SKM-1 (cell line): ENCODE data around the gene OR6Q1.

Source experiments
- DNase-seq: peaks from one replicate; lab custom pipeline; 2025; ENCODE audit not compliant: unreplicated experiment; lab: John Stamatoyannopoulos, UW

Gene OR6Q1

DNA sequence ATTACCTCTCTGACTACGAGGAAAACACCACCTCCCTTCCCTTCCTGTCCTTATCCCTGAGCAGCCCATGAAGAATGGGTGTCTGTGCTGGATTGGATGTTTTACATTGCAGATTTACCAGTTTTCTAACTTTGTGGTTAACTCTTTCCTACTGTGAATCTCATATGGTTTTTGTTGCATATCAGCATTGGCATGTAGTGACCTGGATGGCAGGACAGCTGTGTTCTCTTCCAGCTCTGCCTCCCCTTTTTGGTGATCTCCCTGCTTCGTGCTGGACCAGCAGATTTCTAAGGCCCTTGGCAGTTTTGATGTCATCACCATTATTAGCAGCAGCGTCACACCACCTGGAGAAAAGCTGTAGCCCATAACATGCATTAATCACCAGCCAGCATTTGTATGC lies 26.7 kb downstream of the OR6Q1 start:
- DNase-seq, result no peak

DNA sequence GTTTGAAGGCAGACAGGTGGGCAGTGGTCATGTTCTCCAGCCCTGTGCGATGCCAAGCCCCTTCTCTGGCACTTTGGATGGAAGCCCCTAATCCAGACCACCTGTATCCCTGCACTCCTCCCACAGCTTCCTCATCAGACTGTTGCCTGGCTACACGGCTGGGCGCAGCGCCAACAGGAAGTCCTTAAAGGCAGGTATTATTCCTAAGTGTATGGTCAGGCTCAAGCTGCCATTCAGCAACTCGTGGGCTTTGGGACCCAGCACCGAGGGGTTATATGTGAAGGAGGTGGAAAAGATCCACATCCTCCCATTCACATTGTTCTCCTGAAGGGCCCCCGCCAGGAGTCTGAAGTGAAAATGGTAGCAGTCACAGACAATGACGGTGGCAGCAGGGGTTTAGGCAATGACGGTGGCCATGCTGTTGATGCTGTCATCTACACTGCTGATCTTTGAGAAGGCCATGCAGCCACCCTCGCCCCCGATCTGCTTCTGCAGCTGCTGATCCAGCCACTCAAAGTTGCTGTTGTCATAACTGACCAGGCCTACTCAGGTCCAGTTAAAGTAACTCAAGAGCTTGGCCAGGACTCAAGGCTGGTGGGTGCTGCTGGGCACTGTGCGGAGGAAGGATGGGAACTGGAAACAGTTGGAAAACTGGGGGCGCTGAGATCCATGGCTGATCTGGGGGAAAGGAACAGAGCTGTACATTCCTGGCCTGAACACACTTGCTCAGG lies 27.7 kb downstream of the OR6Q1 start:
- no peak for DNase-seq

DNA sequence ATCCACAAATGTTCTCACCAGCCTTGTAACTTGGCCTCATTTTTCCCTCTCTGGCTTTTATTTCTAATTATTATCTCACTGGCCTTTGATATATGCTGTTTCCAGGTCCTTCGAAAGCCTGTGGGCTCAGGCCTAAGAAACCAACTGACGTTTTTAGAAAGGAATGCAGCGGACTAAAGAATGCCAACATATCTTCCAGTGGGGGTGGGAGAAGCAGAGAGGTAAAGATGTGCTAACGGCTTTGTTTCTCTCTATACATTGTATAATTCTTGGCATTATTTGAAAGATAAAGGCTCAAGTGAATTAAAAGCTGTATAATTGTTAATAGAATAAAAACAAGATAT lies 28.2 kb downstream of the OR6Q1 start:
- DNase-seq, result no peak

DNA sequence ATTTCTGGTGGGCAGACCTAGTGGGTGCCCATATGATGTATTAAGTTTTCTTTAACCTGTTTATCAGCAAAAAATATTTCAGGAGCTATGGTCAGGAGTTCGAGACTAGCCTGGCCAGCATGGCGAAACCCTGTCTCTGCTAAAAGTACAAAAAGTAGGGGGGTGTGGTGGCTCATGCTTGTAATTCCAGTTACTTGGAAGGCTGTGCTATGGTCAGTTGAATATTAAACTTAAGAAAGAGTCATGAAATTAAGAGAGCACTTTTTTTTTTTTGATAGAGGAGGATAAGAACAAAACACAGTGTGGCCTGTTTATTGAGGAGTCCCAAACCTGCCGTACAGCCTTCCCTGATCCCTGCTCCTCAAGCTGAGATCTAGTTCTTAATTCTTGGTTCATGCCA lies 29.8 kb downstream of the OR6Q1 start:
- no peak for DNase-seq

DNA sequence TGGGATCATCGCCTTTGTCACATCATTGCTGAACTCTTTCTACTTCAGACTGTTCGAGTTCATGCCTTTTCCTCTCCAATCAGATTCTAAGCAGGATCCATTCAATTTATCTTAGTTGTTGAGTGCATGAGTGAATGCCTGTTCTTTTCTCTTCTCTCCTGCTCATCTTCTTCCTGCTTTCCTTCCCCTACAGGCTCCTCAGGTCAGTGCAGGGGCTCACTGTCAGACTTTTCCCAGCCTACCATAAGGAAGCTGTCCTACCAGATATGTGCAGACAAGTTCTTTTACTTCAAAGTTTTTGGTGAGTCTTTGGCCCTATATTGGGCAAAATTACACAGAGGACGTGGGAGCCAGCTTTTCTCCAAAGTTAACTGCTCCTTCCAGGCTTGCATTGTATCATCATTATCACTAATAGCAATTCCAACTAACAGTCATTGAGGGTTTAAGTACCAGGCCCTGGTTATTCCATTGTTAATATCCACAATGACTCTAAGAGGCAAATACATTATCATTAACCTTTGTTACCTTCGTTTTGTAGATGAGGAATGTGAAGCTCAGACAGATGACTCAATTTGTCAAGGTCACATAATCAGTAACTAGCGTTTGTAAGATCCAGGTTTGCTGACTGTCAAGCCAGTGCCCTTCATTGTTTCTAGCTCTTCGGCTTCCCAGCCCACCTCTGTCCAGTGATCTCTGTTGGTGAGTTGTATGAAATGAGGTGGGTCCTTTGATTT lies 30.4 kb downstream of the OR6Q1 start:
- DNase-seq, result no peak

DNA sequence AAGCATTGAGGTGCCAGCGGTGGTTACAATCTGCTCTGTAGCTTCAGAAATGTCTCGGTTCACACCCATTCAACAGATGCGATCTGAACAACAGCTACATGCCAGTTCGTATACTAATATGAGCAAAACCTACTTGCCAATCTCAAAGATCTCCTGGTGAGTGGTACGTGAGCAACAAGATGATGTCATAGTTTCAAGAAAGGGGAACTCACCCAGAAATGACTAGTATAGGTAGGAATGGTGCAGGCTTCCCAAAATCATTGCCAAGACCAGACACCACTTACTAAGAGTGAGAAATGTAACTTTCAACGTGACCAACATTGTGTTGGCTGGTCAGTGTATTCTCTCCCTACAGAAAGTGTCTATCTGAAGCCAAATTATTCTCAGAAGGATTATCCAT lies 31.1 kb downstream of the OR6Q1 start:
- DNase-seq, result no peak

DNA sequence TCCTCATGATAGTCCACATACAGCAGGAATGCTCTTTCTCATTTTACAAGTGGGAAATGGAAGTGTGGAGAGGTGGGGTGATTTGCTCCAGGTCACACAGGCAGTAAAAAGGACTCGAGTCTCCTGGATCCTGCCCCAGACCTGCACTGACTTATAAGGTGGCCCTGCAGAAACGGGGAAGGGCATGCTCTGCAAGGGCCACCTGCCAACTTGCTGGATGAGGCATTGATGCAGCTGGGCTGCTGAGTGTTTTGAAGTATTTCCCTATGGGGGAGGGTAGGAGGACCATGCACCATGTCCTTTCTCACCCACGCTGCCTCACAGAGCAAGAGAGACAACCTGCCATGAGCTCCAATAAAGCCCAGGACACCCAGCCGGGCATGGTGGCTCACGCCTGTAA lies 36.9 kb downstream of the OR6Q1 start:
- no peak for DNase-seq

DNA sequence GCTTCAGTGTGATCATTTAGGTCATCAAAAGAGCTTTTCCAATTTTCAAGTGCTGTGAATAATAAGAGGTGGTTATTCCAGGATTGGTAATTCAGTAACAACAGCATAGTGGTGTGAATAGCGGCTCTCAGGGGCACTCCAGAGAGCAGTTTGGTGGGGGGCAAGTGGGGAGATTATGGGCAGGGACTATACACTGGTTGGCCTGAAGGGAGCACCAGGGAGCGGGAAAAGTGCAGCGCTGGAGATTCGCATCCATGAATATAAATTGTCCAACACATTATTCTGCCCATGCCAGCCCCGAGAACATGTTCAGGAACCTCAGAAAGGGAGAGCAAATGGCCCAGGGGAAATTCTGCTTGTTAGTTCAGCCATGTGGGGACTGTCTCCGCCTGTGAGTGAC lies 37.9 kb downstream of the OR6Q1 start:
- DNase-seq, result no peak

DNA sequence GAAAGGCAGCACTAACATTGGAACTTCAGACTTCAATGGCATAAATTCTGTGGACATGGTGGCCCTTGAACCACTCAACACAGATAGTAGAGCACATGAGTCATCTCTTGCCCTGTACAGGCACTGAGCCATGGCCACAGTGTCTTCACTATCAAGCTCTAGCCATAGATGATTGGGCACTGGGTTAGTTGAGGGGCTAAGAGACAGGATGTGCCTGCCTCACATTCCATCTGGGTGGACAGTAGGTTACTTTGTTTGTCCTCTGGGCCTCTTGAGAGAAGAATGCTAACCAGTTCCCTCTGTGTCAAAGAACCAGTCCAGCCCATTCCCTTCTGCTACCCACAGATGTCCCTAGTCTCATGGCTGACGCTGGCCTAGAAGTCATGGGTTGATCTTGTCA lies 39.8 kb downstream of the OR6Q1 start:
- DNase-seq, result no peak

DNA sequence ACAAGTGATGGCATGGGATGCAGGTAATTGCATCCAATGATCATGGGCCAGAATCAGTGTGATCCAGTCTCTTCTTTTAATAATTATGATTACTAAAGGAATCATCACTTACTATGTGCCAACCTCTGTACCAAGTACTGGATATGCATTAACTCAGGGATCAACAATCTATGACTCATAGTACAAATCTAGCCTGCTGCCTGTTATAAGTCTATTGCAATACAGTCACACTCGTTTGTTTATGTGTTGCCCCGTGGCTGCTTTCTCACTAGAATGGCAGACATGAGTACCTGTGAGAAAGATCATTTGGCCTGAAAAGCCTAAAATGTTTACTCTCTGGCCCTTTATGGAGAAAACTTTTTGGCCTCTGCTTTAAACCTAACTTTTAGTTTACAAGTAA lies 45.0 kb downstream of the OR6Q1 start:
- no peak for DNase-seq
